GM19463 (cell line): ENCODE results near the gene PTGER1.
"Not testable (repeated sequence)": the region's sequence is repeated elsewhere in the genome, so short reads cannot be mapped to it uniquely, and the experiment has no call there.

Source experiments
- ATAC-seq: cut with Tn5 transposase; IDR thresholded peaks from one replicate; pipeline ENCODE4 v1.9.1; 2021; ENCODE audit warnings: mild to moderate bottlenecking, moderate library complexity; ENCODE audit not compliant: unreplicated experiment

Gene PTGER1

DNA sequence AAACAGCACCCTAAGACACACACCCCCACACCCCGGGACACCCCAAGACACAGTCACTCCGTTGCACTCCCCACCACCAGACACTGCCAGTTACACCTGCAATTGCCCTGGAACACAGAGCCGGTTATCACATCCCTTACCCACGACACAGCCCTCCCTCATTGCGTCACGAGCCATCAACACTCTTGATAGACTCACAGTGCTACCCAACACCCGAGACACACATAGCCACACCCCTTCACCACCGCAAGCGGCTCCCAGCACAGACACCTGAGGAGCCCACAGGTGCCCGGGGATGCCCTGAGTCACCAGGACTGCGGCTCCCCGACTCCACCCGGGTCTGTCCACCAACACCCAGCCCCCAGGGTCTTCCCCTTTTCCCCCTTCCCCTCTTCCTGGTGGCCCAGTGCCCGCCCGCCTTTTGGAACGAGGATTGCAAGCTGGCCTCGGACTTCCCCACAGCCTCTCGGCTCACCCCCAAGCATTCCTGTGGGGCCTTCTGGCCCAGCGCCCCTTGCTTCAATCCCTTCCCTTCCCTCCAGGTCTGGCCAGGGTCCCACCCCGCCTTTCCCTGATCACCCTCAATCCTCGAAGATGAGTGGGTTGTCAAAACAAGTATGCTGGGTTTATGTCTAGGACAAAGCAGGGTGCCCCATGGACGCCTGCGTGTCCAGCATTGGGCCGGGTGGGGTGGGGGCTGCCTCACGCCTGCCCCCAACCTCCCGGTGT, 1.7 kb upstream of the PTGER1 start:
- no peak for ATAC-seq

DNA sequence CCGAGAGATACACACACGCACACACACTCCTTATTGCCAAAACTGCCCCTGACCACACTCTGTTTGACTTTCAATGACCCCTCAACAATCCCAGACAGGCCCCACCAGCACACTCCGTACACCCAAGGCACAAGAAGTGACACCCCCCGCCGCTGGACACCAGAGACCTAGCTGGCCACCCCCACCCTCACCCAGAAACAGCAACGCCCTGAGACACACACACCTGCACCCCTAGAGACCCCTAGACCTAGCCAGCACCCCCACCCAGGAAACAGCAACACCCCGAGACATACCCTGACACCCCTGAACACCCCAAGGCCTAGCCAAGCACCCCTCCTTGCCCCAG, 1.1 kb upstream of the PTGER1 start:
- no peak for ATAC-seq

DNA sequence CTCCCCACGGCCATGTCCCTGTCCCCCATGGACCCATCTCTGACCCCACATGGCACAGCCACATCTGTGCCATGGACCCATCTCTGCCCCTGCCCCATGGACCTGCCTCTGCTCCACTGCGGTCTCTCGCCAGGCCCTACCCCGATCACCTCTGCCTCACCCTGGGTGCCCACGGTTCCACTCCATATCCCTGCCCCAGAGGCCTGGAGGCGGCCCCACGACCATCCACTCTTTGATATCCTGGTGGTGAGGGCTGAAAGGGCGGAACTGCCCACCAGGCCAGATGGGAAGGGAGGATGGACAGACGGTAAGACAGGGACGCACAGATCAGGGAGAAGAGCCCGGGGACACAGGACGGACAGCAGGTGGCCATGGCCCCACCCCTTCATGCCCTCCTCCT, 327 bp downstream of the PTGER1 start:
- ATAC-seq, result no peak

DNA sequence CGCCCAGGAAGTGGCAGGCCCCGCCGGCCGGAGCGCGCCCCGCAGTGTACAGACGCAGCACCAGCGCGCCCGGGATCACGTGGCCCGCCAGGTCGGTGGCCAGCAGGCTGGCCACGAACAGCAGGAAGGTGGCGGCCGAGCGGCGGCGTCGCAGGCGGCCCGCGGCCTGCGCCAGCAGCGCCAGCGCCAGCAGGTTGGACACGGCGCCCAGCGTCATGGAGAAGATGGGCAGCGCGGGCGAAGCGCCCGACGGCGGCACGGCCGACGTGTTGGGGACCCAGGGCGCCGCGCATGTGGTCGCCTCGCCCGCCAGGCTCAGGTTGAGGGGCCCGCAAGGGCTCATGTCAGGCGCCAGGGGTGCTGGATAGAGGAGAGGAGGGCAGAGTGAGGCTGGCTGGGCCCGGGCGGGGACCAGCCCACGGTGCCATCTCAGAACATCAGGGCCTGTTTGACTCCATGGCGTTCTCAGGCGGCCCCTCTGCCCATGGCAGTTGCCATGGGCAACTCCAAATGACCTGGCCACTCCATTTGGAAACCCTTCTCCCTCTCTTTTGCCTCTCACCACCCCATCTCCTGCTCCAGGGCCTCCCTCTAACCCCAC, 1.1 kb downstream of the PTGER1 start:
- ATAC-seq, result no peak

DNA sequence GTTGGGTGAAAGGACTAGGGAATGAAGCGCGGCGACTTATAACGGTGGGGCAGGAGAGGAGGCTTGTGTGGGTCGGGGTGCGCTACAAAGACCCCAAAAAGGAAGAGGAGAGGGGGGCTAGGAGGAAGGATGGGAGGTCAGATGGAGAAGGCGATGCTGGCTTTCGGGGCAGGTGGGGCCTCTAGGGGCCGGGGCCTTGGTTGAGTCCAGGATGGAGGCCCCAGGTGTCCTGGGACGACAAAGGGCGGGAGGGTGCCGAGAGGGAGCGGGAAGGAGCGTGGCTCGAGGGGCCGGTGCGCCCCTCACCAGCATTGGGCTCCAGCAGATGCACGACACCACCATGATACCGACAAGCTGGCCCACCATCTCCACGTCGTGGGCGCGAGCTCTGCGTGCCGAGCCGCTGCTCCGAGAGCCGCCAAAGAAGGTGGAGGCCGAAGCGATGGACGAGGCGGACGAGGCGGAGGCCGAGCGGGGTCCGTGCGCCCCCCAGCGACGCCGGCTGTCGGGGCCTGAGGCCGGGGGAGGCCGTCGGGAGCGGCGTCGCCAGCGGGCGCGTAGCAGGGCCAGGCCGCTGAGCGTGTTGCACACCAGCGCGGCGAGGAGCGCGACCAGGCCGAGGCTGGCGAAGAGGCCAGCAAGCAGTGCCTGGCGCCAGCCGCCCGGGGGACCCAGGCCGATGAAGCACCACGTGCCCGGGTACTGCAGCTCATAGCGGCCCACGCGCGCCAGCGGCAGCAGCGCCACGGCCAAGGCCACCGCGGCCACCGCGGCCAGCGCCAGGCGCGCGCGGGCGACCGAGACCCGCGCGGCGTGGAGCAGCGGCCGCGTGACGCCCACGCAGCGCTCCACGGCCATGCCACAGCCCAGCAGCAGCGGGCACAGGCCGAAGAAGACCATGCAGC, 1.8 kb downstream of the PTGER1 start:
- ATAC-seq, result no peak

DNA sequence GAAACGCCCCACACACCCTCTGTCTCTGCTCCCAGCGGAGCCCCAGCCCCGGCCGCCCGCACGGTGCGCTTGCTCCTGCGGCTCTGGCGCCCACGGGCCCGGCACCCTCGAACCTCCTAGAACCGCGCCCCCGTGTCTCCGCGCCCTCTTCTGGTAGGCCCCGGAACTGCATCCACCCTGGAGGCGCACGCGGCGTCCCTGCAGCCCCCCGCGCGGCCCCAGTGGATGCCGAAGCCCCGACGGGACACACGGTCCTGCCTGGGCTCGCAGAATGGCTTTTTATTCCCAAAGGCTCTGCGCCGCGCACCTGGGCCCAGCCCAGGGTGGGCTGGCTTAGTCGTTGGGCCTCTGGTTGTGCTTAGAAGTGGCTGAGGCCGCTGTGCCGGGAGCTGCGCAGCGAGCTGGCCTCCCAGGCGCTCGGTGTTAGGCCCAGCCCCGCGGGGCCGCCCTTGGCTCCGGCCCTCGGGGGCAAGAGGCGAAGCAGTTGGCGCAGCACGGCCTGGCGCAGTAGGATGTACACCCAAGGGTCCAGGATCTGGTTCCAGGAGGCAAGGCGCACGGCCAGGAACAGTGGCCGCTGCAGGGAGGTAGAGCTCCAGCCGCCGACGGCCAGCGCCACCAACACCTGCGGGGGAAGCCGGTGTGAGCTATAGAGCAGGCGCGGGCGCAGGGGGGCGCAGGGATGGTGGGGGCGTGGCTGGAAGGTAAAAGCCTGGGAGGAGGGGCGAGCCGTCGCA, 2.8 kb downstream of the PTGER1 start:
- no peak for ATAC-seq

DNA sequence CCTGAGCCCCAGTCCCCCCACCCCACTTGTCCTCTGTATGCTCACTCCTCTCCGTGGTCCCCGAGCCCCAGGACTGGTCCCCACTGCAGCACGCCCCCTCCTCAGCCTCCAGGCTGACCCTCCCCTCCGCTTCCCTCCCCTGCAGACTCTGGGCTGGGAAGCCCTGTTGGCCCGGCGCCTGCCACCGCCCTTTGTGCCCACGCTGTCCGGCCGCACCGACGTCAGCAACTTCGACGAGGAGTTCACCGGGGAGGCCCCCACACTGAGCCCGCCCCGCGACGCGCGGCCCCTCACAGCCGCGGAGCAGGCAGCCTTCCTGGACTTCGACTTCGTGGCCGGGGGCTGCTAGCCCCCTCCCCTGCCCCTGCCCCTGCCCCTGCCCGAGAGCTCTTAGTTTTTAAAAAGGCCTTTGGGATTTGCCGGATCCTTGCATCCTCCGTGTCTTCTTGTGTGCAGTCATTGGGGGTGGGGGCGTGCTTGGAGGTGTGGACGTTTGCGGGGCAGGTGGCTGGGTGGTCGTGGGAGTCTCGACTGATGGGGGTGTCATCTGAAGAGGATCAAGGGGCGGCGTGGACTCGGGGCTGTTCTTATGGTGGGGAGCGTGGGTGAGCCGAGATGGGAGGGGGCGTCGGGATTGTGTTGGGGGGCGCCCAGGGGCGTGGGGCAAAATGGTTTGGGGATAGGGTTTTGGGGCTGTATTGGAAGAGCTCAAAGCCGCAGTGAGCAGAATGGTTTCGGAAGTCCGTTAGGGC, 3.5 kb downstream of the PTGER1 start:
- no peak for ATAC-seq

DNA sequence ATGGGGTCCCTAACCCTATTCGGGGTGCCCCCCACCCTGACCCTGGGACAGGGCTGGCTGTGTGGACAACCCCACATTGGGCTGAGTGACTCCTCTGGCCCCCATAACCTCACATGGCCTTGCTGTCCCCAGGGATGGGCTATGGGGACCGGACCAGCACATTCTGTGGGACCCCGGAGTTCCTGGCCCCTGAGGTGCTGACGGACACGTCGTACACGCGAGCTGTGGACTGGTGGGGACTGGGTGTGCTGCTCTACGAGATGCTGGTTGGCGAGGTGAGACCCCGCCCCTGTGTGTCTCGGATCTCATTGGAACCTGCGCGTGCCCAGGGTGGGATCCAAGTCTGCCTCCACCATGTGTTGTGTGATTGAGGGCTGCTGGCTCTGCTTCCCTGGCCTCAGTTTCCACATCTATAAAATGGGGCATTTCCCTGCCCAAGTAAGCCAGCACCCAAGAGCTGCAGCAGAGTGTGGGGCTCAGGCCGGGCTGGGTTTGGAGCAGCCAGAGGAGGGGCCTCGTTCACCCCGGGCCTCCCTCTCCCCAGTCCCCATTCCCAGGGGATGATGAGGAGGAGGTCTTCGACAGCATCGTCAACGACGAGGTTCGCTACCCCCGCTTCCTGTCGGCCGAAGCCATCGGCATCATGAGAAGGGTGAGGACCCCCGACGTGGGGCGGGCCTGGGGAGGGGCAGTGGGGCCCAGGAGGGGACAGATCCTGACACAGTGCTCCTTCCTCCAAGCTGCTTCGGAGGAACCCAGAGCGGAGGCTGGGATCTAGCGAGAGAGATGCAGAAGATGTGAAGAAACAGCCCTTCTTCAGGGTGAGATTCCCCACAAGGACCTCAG, 4.9 kb downstream of the PTGER1 start:
- no peak for ATAC-seq

DNA sequence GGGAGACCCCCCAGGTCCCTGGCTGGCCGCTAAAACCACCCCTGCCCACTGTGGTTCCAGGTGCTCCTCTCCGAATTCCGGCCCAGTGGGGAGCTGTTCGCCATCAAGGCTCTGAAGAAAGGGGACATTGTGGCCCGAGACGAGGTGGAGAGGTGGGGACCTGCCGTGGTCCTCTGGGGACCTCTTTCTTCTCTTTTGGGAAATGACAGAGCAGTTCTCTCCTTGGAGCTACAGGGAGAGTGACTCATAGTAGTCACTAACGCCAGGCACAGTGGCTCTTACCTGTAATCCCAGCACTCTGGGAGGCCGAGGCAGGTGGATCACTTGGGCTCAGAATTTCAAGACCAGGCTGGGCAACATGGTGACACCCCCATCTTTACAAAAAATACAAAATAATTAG, 7.3 kb downstream of the PTGER1 start:
- no peak for ATAC-seq

DNA sequence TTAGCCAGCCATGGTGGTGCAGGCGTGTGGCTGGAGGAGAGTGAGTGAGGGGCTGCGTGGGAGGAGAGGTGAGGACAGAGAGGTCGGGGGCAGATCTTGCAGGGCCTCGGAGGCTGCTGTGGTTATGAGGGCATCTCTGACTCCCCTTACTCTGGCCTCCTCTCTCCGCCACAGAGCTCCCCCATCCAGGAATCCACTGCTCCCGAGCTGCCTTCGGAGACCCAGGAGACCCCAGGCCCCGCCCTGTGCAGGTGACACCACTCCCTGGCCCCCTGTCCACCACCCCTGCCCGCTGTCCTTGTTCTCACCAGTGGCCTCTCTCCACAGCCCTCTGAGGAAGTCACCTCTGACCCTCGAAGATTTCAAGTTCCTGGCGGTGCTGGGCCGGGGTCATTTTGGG, 7.8 kb downstream of the PTGER1 start:
- no peak for ATAC-seq

DNA sequence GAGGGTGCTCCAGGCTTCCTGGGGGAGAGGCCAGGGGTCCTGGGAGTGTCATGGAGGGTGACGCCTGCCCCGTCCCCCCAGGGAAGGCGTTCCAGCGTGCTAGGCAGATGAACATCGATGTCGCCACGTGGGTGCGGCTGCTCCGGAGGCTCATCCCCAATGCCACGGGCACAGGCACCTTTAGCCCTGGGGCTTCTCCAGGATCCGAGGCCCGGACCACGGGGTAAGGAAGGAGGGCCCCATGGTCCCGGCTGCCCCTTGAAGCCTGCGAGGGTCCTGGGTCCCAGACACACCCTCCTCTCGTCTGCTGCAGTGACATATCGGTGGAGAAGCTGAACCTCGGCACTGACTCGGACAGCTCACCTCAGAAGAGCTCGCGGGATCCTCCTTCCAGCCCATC, 11.4 kb downstream of the PTGER1 start:
- ATAC-seq, result no peak

DNA sequence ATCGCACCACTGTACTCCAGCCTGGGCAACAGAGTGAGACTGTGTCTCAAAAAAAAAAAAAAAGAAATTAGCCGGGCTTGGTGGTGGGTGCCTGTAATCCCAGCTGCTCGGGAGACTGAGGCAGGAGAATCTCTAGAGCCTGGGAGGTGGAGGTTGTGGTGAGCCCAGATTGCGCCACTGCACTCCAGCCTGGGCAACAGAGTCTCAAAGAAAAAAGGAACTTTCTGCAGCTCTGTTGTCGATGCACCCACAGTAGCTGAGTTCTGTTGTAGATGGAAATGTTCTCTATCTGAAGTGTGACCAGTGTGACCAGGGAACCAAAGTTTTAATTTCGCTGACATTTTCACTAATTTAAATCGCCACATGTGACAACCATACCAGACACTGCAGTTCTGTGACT, 12.8 kb downstream of the PTGER1 start:
- ATAC-seq, result not testable (repeated sequence)

DNA sequence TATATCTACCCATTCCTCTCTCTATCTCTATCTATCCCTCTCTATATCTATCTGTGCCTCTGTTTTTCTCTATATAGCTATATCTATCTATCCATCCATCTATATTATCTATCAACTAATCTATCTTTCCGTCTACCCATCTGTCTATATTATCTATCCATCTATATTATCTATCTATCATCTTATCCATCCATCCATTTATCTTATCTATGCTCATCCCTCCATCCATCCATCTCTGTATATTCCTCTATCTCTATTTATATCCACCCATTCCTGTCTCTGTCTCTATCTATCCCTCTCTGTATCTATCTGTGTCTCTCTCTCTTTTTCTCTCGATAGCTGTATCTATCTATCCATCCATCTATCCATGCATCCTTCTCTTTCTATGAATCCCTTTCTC, 14.2 kb downstream of the PTGER1 start:
- ATAC-seq, result no peak

DNA sequence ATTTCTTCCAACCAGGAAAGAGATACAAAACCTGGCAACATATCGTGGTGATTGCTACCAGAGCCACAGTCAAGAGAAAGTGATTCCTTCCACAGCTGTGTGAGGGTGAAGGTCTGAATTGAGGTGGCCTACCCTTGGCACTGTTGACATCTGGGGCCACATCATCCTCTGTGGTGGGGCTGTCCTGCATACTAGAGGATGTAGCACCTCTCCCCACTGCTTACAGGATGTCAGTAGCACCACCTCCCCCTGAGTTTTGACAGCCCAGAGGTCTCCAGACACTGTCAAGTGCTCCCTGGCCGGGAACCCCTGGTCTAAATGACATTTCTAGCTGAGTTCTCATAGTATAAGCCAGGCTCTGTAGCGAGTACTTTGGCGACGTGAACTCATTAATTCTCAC, 15.5 kb downstream of the PTGER1 start:
- no peak for ATAC-seq

DNA sequence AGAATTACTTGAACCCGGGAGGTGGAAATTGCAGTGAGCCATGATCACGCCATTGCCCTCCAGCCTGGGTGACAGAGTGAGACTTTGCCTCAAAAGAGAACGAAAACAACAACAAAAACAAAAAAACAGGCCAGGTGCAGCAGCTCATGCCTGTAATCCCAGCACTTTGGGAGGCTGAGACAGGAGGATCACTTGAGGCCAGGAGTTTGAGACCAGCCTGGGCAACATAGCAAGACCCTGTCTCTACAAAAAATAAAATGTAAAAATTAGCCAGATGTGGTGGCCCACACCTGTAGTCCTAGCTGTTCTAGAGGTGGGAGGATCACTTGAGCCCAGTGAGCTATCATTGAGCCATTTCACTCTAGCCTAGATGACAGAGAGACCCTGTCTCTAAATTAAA, 22.9 kb downstream of the PTGER1 start:
- not testable (repeated sequence) for ATAC-seq

DNA sequence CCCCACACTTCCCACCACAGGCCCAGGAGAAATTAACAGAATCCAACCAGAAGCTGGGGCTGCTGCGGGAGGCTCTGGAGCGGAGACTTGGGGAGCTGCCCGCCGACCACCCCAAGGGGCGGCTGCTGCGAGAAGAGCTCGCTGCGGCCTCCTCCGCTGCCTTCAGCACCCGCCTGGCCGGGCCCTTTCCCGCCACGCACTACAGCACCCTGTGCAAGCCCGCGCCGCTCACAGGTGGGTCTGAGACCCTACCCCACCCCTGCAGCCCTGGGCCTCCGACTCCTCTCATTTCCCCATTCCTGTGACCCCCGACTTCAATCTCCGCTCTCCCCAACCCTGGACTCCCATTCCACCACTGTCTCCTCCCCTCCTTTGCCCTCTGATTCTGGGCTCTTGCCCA, 24.3 kb downstream of the PTGER1 start:
- no peak for ATAC-seq

DNA sequence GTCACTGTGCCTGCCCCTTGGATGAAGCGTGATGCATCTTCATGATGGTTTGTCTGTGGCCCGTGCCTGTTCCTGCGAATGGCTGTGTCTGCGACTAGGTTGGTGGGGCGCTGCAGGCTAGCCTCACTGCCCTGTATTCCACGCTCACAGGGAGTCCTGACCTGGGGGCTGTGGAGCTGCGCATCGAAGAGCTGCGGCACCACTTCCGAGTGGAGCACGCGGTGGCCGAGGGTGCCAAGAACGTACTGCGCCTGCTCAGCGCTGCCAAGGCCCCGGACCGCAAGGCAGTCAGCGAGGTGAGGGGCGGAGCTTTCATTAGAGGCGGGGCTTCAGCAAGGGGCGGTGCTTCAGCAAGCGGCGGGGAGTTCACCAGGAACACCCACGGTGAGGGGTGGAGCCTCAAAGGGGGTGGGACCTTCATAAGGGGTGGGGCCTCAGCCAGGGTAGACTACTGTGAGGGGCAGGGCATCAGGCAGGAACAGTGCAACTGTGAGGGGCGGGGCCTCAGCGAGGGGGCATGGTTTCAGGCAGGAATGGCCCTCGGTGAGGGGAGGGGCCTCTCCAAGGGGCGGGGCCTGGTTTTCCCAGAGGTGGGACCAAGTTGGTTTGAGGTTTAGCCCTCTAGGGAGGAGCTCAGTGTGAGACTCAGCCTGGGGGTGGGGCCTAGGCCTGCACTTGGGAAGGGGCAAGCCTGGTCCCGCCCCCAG, 24.8 kb downstream of the PTGER1 start:
- no peak for ATAC-seq

DNA sequence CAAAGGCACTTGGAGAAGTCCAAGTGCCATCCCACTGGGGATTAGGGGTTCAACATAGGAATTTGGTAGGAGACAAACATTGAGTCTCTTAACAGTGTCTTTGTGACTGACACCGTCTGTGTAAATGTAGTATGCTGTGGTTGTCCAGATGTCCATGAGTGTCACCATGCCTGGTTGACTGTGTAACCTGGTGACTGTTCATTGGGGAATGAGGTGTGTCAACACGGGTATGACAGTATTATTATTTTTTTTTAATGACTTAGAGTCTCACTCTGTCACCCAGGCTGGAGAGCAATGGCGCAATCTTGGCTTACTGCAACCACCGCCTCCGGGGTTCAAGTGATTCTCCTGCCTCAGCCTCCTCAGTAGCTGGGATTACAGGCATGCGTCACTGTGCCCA, 25.8 kb downstream of the PTGER1 start:
- ATAC-seq, result no peak
